Keratinocyte (primary cell): Measurements from ENCODE around the gene UBAC2. TPM values are rescaled to one million over a fixed set of nuclear protein-coding genes. Genes with fewer than 3 reads are reported as not detected.

ENCODE experiments used
- DNase-seq: peaks from one replicate; pipeline ENCODE4 v3.0.0-alpha.2; 2011; ENCODE audit warnings: low read depth, missing footprints, low spot score
- FAIRE-seq: peaks from 2 replicates; lab custom pipeline; 2011; peaks lifted over from hg19 to GRCh38; lab: Jason Lieb, UNC
- H2AFZ ChIP-seq: 2 replicates; pipeline ENCODE4 v1.6.0; 2012; ENCODE audit warnings: low read length, control low read depth, inconsistent platforms; ENCODE audit not compliant: control insufficient read depth
- H3K27ac ChIP-seq: 2 replicates; pipeline ENCODE4 v1.5.1; 2011; ENCODE audit warnings: low read length; ENCODE audit not compliant: control insufficient read depth, insufficient read depth
- H3K27me3 ChIP-seq: 3 replicates; pipeline ENCODE4 v1.6.0; 2011; ENCODE audit warnings: low read length; ENCODE audit not compliant: control insufficient read depth, insufficient read depth; ENCODE audit errors: extremely low read depth
- H3K36me3 ChIP-seq, 2 experiments: 2 replicates in 1 of 2; 3 replicates in 1 of 2; pipeline ENCODE4 v1.5.1; 2011; ENCODE audit warnings: low read length in 2 of 2, mild to moderate bottlenecking in 1 of 2; ENCODE audit not compliant: control insufficient read depth in 2 of 2, insufficient read depth in 2 of 2; ENCODE audit errors: extremely low read depth in 1 of 2
- H3K4me1 ChIP-seq: 3 replicates; pipeline ENCODE4 v1.5.1; 2011; ENCODE audit warnings: low read length; ENCODE audit not compliant: control insufficient read depth, insufficient read depth; ENCODE audit errors: extremely low read depth
- H3K4me2 ChIP-seq: 3 replicates; pipeline ENCODE4 v1.6.0; 2011; ENCODE audit warnings: low read depth, low read length; ENCODE audit not compliant: control insufficient read depth, insufficient read depth; ENCODE audit errors: extremely low read depth
- H3K4me3 ChIP-seq, 3 experiments: fragments of 200-600 bp in 1 of 3; sonication (generic) in 1 of 3; 2 replicates in 2 of 3; 3 replicates in 1 of 3; pipeline ENCODE4 v1.5.1; 2011 to 2016; ENCODE audit warnings: low read length in 3 of 3, mild to moderate bottlenecking in 3 of 3, control low read depth in 2 of 3, inconsistent platforms in 1 of 3, low read depth in 1 of 3, mixed read lengths in 1 of 3, mixed run types in 1 of 3, moderate library complexity in 1 of 3; ENCODE audit not compliant: control insufficient read depth in 2 of 3, insufficient read depth in 2 of 3; ENCODE audit errors: extremely low read depth in 1 of 3
- H3K79me2 ChIP-seq: 2 replicates; pipeline ENCODE4 v1.6.0; 2012; ENCODE audit warnings: low read length; ENCODE audit not compliant: control insufficient read depth, insufficient read depth
- H3K9ac ChIP-seq: 3 replicates; pipeline ENCODE4 v1.6.0; 2011; ENCODE audit warnings: low read length; ENCODE audit not compliant: control insufficient read depth, insufficient read depth; ENCODE audit errors: extremely low read depth
- H3K9me1 ChIP-seq: 3 replicates; pipeline ENCODE4 v1.6.0; 2011; ENCODE audit warnings: low read length; ENCODE audit not compliant: control insufficient read depth, insufficient read depth; ENCODE audit errors: extremely low read depth
- H3K9me3 ChIP-seq: 2 replicates; pipeline ENCODE4 v1.5.1; 2012; ENCODE audit warnings: low read depth, low read length; ENCODE audit not compliant: control insufficient read depth
- H4K20me1 ChIP-seq: 3 replicates; pipeline ENCODE4 v1.6.0; 2011; ENCODE audit warnings: low read length; ENCODE audit not compliant: control insufficient read depth, insufficient read depth; ENCODE audit errors: extremely low read depth
- CTCF ChIP-seq, 3 experiments: IDR thresholded peaks in 1 of 3; conservative IDR thresholded peaks in 1 of 3; optimal IDR thresholded peaks in 1 of 3; 2 replicates in 2 of 3; 3 replicates in 1 of 3; pipeline versions ENCODE3 to v1.5.1; 2011; ENCODE audit warnings: low read length in 3 of 3, mild to moderate bottlenecking in 3 of 3, moderate library complexity in 2 of 3, control low read depth in 1 of 3, inconsistent platforms in 1 of 3; ENCODE audit not compliant: insufficient read depth in 2 of 3; ENCODE audit errors: extremely low read depth in 1 of 3
- EZH2 ChIP-seq: IDR thresholded peaks from one replicate; pipeline ENCODE4 v1.6.1; 2012; ENCODE audit warnings: inconsistent platforms, mild to moderate bottlenecking, low read length, moderate library complexity
- dilution Hi-C: fragments of 300-500 bp; cut with MboI; formaldehyde crosslinking; loops from one replicate; pipeline ENCODE4 v1.7.0; 2020; ENCODE audit warnings: low sequenced_read_pairs; ENCODE audit not compliant: extremely low pct_ligation_motif_present
- polyA plus RNA-seq, 5 experiments: library from polyadenylated mRNA; depleted of rRNA in 3 of 5; stranded (reverse) in 3 of 5; stranded (forward) in 1 of 5; unstranded in 1 of 5; fragments of >200 nt; gene quantifications; 1 replicate in 1 of 5; 2 replicates in 3 of 5; 3 replicates in 1 of 5; pipeline versions ENCODE4 v1.2.1 to v1.2.3, GENCODE V29; 2011 to 2012; ENCODE audit warnings: missing spikeins in 2 of 5, low read depth in 1 of 5, low replicate concordance in 1 of 5

The UBAC2 gene
- polyA plus RNA-seq, 1 donor (not counting 4 experiments of a cell fraction or from before 2014, with no cell fraction given): 104 TPM

GRCh38 chr13:99371956-99372355 is 171.3 kb downstream of the UBAC2 start:
- no peak overlapping the region for H3K4me3 ChIP-seq
- H2AFZ ChIP-seq: no peak overlapping the region
- H3K36me3 ChIP-seq: peaks cover 6 to 10% of the 10 kb centered on the region in 2 experiments
- no peaks in the 10 kb centered on the region for H3K27me3 ChIP-seq
- H3K9me1 ChIP-seq: no peaks in the 10 kb centered on the region
- H3K9me3 ChIP-seq: no peaks in the 10 kb centered on the region
- dilution Hi-C loops: no loop called here
- no peaks in the 10 kb centered on the region for H3K79me2 ChIP-seq
- no peak overlapping the region for H3K9ac ChIP-seq
- FAIRE-seq (no peak), DNase-seq (no peak)
- peaks cover 3% of the 10 kb centered on the region for H4K20me1 ChIP-seq
- no peaks in the 10 kb centered on the region for H3K4me1 ChIP-seq
- no peak for TF ChIP-seq CTCF (optimal IDR thresholded peaks at IDR 0.05 in 1 of 3, IDR thresholded peaks at IDR 0.05 in 1 of 3, conservative IDR thresholded peaks at IDR 0.05 in 1 of 3; ENCODE audit: extremely low read depth in 1 of 3, insufficient read depth in 2 of 3, low read length in 3 of 3)
- no peak for TF ChIP-seq EZH2
- H3K4me2 ChIP-seq: no peak overlapping the region
- no peak overlapping the region for H3K27ac ChIP-seq

DNA sequence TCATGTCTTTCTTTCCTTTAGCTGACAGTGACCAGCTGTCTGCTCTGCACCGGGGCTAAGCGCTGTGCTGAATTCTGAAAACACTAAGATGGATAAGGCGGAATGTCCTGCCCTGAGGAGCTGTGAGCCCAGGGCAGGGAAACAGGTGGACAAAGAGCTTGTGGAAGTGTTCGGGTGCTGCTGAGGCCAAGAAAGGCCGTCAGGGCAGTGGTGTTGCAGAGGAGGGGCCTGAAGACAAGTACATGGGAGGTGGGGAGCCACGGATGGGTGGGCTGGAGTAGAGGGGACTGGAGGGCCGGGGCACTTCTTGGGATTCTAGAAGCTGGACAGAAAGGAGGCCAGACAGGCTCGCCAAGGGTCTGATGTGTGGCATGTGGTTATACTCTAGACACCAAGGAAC is 172.8 kb downstream of the UBAC2 start:
- DNase-seq (no peak), FAIRE-seq (no peak)
- no peak overlapping the region for H3K27ac ChIP-seq
- no peak for TF ChIP-seq CTCF (optimal IDR thresholded peaks at IDR 0.05 in 1 of 3, IDR thresholded peaks at IDR 0.05 in 1 of 3, conservative IDR thresholded peaks at IDR 0.05 in 1 of 3; ENCODE audit: extremely low read depth in 1 of 3, insufficient read depth in 2 of 3, low read length in 3 of 3)
- TF ChIP-seq EZH2: no peak
- H3K4me3 ChIP-seq: no peak overlapping the region
- H4K20me1 ChIP-seq: peaks cover 3% of the 10 kb centered on the region
- H3K9ac ChIP-seq: no peak overlapping the region
- H3K79me2 ChIP-seq: no peaks in the 10 kb centered on the region
- no peaks in the 10 kb centered on the region for H3K4me1 ChIP-seq
- H3K9me1 ChIP-seq: no peaks in the 10 kb centered on the region
- no peaks in the 10 kb centered on the region for H3K27me3 ChIP-seq
- H3K36me3 ChIP-seq: peaks cover 4 to 7% of the 10 kb centered on the region in 2 experiments
- dilution Hi-C loops: no loop called here
- no peak overlapping the region for H2AFZ ChIP-seq
- no peaks in the 10 kb centered on the region for H3K9me3 ChIP-seq
- H3K4me2 ChIP-seq: no peak overlapping the region
